ENCODE data around the gene WDR1.

DNA sequence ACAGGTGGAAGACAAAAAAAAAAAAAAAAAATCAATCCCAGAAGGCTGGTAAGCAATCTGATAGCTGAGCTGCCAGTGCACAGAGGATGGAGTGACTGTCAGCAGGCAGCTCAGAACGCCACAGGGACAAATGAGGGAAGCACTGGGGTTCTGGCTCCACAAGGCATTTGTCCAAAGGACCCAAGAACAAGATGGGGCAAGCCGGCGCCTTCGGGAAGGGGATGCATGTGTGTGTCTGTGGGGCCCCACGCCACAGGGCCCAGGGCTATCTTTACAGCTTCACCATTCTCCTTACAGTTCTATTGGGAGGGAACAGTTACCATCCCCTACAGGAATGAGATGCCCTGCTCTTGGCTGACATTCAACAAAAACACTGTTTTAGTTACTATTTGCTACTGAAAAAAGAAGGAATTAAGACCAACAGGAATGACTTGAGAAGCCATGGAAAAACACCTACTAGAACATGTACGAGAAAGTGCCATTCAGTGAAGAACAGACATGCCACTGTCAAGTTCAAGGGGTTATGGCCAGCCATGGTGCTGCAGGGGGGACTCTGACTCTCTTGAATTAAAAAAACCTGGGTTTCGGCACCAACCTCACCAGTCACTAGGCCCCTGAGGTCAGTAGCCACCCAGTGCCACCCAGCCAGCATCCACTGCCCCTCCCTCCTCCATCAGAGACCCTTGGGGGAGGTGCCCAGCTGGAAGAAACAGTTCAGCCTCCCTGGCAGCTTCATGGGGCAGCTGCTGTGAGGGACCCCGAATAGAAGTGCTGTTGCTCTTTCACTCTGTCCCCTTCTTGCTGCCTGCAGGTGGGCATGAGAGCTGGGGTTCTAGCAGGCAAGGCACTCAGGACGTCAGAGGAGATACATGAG lies 18.5 kb downstream of the WDR1 start:
- no peak for TF ChIP-seq EZH2 (IDR thresholded peaks at IDR 0.05; ENCODE audit: borderline replicate concordance, low read depth, low read length, poor library complexity, severe bottlenecking)
- TF ChIP-seq, protein P1, sequence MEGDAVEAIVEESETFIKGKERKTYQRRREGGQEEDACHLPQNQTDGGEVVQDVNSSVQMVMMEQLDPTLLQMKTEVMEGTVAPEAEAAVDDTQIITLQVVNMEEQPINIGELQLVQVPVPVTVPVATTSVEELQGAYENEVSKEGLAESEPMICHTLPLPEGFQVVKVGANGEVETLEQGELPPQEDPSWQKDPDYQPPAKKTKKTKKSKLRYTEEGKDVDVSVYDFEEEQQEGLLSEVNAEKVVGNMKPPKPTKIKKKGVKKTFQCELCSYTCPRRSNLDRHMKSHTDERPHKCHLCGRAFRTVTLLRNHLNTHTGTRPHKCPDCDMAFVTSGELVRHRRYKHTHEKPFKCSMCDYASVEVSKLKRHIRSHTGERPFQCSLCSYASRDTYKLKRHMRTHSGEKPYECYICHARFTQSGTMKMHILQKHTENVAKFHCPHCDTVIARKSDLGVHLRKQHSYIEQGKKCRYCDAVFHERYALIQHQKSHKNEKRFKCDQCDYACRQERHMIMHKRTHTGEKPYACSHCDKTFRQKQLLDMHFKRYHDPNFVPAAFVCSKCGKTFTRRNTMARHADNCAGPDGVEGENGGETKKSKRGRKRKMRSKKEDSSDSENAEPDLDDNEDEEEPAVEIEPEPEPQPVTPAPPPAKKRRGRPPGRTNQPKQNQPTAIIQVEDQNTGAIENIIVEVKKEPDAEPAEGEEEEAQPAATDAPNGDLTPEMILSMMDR (conservative IDR thresholded peaks at IDR 0.05; ENCODE audit: low read depth, low read length): no peak
